Parathyroid adenoma (tissue), 2 donors: ENCODE measurements around the gene PNMA6F.

Experiments
- H2AFZ ChIP-seq: fragments of 300-600 bp; sonication (generic); one replicate; pipeline ENCODE4 v1.7.0; 2017; ENCODE audit warnings: antibody characterized with exemption, mild to moderate bottlenecking
- H3K27ac ChIP-seq: fragments of 300-600 bp; sonication (generic); one replicate; pipeline ENCODE4 v1.7.0; 2017
- H3K27me3 ChIP-seq: fragments of 300-600 bp; sonication (generic); one replicate; pipeline ENCODE4 v1.7.0; 2017; ENCODE audit warnings: low read length; ENCODE audit not compliant: control insufficient read depth, insufficient read depth
- H3K36me3 ChIP-seq: fragments of 300-600 bp; sonication (generic); one replicate; pipeline ENCODE4 v1.7.0; 2017; ENCODE audit warnings: low read length; ENCODE audit not compliant: control insufficient read depth, insufficient read depth
- H3K4me1 ChIP-seq: fragments of 300-600 bp; sonication (generic); one replicate; pipeline ENCODE4 v1.7.0; 2017; ENCODE audit warnings: control low read depth
- H3K4me2 ChIP-seq: fragments of 300-600 bp; sonication (generic); one replicate; pipeline ENCODE4 v1.7.0; 2017; ENCODE audit warnings: low read length
- H3K4me3 ChIP-seq: fragments of 300-600 bp; sonication (generic); one replicate; pipeline ENCODE4 v1.7.0; 2017; ENCODE audit warnings: low read depth, low read length
- H3K79me2 ChIP-seq: fragments of 300-600 bp; sonication (generic); one replicate; pipeline ENCODE4 v1.7.0; 2017; ENCODE audit warnings: control low read depth
- H3K9ac ChIP-seq: fragments of 300-600 bp; sonication (generic); one replicate; pipeline ENCODE4 v1.7.0; 2017; ENCODE audit warnings: mild to moderate bottlenecking
- H3K9me3 ChIP-seq: fragments of 300-600 bp; sonication (generic); one replicate; pipeline ENCODE4 v1.7.0; 2017; ENCODE audit warnings: low read length; ENCODE audit not compliant: control insufficient read depth
- CTCF ChIP-seq: fragments of 300-600 bp; sonication (generic); IDR thresholded peaks from one replicate; pipeline ENCODE4 v1.7.0; 2017; ENCODE audit warnings: antibody characterized with exemption, mild to moderate bottlenecking
- donor health status: primary hyperparathyroidism.

The PNMA6F gene

GRCh38 chrX:153352858-153353257 lies 31.3 kb upstream of the PNMA6F start:
- H3K36me3 ChIP-seq: no peaks in the 10 kb centered on the region
- no peaks in the 10 kb centered on the region for H3K79me2 ChIP-seq
- TF ChIP-seq CTCF: no peak

GRCh38 chrX:153351981-153352380 lies 30.4 kb upstream of the PNMA6F start:
- no peak for TF ChIP-seq CTCF
- peaks cover 32% of the 10 kb centered on the region for H3K4me1 ChIP-seq

More at GRCh38 chrX:153352858-153353257, 31.3 kb upstream of the PNMA6F start:
- Histone ChIP-seq H3K4me2 (no peak overlapping the region), H2AFZ (no peak overlapping the region), H3K27me3 (no peaks in the 10 kb centered on the region), H3K9ac (no peak overlapping the region), H3K9me3 (no peaks in the 10 kb centered on the region), H3K4me3 (no peak overlapping the region), H3K4me1 (peaks cover 32% of the 10 kb centered on the region), H3K27ac (peak overlapping the region; percentile 62)

GRCh38 chrX:153349952-153350351 lies 28.4 kb upstream of the PNMA6F start:
- no peak for TF ChIP-seq CTCF

More at GRCh38 chrX:153351981-153352380, 30.4 kb upstream of the PNMA6F start:
- no peaks in the 10 kb centered on the region for H3K36me3 ChIP-seq
- no peaks in the 10 kb centered on the region for H3K9me3 ChIP-seq
- H3K4me2 ChIP-seq: peak overlapping the region; percentile 45
- H3K4me3 ChIP-seq: peak overlapping the region; percentile 27
- no peak overlapping the region for H2AFZ ChIP-seq
- peak overlapping the region; percentile 62 for H3K27ac ChIP-seq
- H3K79me2 ChIP-seq: no peaks in the 10 kb centered on the region
- no peaks in the 10 kb centered on the region for H3K27me3 ChIP-seq
- no peak overlapping the region for H3K9ac ChIP-seq

GRCh38 chrX:153348421-153348820 lies 26.9 kb upstream of the PNMA6F start:
- H3K27ac ChIP-seq: no peak overlapping the region
- H3K36me3 ChIP-seq: no peaks in the 10 kb centered on the region

More at GRCh38 chrX:153349952-153350351, 28.4 kb upstream of the PNMA6F start:
- Histone ChIP-seq H3K9me3 (no peaks in the 10 kb centered on the region), H3K36me3 (no peaks in the 10 kb centered on the region), H3K27me3 (no peaks in the 10 kb centered on the region), H3K9ac (no peak overlapping the region), H3K4me2 (no peak overlapping the region), H2AFZ (no peak overlapping the region), H3K4me1 (peaks cover 32% of the 10 kb centered on the region), H3K4me3 (no peak overlapping the region), H3K79me2 (no peaks in the 10 kb centered on the region), H3K27ac (no peak overlapping the region)

More at GRCh38 chrX:153348421-153348820, 26.9 kb upstream of the PNMA6F start:
- peaks cover 19% of the 10 kb centered on the region for H3K4me1 ChIP-seq
- H2AFZ ChIP-seq: no peak overlapping the region
- H3K9ac ChIP-seq: no peak overlapping the region
- H3K27me3 ChIP-seq: no peaks in the 10 kb centered on the region
- no peak overlapping the region for H3K4me2 ChIP-seq
- no peak overlapping the region for H3K4me3 ChIP-seq
- TF ChIP-seq CTCF: no peak
- H3K9me3 ChIP-seq: no peaks in the 10 kb centered on the region
- no peaks in the 10 kb centered on the region for H3K79me2 ChIP-seq
